GM04504 (cell line): ENCODE results near the gene ANTXR1.

Source experiments
- DNase-seq: peaks from one replicate; pipeline ENCODE4 v3.0.0-alpha.2; 2012; ENCODE audit warnings: low read depth

ANTXR1 gene

DNA sequence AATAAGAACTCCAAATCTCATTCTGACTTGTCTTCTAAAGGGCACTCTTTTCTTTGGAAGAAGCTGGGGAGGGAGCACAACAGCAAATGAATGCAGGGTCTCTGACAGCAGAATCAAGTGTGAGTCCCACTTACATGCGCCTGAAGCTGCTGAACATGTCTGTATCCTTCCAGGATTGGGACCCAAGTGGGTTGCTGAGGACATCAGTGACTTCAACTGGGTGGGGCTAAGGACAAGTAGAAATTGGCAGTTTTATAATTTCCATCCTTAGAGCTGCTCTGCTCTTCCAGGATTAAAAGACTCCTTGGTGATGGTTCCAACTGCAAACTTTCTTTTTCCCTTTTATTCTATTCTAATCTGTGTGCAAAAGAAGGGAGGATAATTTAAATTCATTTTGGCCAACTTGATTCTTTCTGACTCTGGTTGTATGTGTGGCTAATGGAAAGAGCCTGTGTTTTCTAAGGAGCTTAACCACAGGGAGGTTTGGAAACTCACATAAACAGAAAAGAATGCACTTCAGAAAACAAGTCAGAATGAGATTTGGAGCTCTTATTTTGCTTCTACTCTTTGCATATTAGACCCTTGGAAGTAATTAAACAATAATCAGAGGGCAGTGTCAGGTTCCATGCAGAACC, 20.6 kb downstream of the ANTXR1 start:
- DNase-seq, result no peak

GRCh38 chr2:69034122-69034521, 21.1 kb downstream of the ANTXR1 start:
- no peak for DNase-seq

DNA sequence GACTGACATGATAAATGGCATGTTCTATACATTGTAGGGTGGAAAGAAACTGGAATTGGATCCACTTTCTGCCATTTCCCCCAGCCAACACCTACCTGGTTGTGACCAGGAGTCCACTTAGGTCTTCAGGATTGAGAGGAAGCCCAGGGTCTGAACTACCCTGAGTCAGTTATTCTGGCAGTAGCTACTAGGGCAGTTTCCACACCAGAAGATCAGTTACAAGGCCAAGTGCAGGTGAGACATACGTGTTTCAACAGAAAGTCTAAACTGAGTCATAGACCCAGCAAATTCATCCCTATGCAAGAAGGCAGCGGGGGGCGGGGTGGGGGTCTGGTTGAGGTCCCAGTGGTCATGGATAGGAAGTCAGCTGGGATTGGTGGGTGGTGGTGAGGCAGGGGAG, 21.9 kb downstream of the ANTXR1 start:
- no peak for DNase-seq

DNA sequence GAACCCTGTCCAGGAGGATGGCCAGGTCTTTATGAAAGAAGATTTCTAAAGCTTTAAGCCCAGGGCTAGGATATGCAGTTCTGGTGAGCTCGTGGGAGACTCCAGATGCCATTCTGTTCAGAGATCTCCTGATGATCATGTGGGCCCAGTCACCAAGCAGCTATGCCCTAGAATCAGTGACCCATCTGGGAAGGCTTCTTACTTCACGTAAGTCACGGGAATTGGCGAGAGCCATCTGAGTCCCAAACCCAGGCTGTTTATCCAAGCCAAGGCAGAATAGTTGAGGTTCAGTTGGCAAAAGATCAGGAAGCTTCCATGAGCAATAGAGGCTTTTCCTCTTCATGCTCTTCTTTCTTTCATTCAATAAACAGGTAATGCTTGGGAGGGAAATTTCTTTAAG, 23.9 kb downstream of the ANTXR1 start:
- no peak for DNase-seq

- DNase-seq, result no peak
Measured at GRCh38 chr2:69041214-69041613, 28.2 kb downstream of the ANTXR1 start.

DNA sequence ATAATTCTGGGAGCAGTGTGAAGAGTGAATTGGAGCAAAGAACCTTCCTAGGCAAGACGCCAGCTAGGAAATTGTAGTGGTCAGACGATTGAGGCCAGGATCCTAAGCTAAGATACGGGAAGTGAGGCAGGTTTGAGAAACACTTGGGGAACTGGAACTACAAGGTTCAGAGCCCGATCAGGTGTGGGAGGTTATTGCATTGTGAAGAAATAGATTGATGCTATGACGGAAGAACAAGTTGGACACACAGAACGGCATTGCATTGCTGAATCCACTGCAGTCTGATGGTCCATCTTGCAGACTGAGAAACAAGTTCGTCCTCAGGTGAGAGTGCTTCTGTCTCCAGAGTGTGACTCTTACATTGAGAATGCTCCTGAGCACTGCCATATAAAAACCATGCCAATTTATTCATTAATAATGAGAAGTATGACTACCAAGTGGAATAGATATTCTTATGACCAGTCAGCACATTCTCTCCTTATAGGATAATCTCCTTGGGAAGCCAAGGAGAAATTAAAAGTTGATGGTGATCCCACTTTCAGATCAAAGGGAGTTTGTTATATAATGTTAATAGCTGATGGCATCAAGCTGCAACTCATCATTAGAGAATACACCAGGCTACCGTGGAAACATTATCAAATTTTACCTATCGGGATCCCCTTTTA, 30.9 kb downstream of the ANTXR1 start:
- no peak for DNase-seq

- no peak for DNase-seq
Measured at GRCh38 chr2:69046221-69046662, 33.3 kb downstream of the ANTXR1 start.

GRCh38 chr2:69047625-69048145, 34.7 kb downstream of the ANTXR1 start:
- DNase-seq, result no peak

- no peak for DNase-seq
Measured at GRCh38 chr2:69050802-69051201, 37.8 kb downstream of the ANTXR1 start.

GRCh38 chr2:69053416-69053965, 40.5 kb downstream of the ANTXR1 start:
- no peak for DNase-seq

- no peak for DNase-seq
Measured at GRCh38 chr2:69054431-69054830, 41.5 kb downstream of the ANTXR1 start.

GRCh38 chr2:69055688-69056470, 42.9 kb downstream of the ANTXR1 start:
- DNase-seq, result no peak

- DNase-seq, result no peak
Measured at GRCh38 chr2:69057660-69058059, 44.7 kb downstream of the ANTXR1 start.

DNA sequence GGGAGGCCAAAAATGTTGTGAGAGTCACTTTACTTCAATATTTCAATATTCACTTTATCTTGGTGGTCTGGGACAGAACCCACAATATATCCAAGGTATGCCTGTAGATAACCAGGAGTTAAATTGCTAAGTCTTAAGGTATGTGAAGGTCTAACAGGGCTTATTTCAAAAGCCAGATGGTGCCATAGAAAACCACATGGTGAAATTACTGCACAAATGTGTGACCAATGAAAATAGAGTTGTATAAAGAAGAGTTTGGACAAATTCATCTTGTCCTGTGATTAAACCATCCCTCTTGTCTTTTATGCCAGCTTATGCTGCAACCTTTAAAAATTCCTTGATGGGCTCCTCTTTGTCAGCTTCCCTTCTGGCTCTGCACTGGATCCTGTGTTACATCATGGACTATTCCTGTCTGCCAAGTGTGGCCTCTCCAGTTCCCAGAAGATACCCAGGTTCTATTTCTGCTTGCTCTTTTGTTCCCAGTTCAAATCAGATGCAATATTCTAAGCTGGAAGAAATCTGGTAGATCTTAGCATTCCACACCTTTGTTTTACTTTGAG, 46.8 kb downstream of the ANTXR1 start:
- DNase-seq, result no peak

- DNase-seq, result no peak
Measured at GRCh38 chr2:69060938-69061501, 48.0 kb downstream of the ANTXR1 start.

DNA sequence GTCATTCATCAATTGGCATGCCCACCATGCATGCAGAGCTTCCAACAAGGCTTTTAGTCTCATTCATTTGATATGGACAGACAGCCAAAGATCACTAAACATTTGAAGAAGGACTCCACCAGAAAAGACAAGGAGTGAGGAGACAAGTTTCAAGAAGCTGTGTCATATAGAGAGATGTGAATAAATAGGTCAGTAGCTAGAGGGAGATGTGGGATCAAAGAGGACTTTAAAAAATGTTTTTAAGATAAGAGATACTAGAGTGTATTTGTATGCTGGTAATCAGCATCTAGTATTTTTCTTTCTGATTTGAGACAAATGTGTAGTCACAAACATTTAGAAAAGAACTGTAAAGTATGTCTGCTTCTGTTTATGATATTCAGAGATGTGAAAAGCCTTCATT, 48.5 kb downstream of the ANTXR1 start:
- no peak for DNase-seq

- DNase-seq, result no peak
Measured at GRCh38 chr2:69062307-69062962, 49.5 kb downstream of the ANTXR1 start.

DNA sequence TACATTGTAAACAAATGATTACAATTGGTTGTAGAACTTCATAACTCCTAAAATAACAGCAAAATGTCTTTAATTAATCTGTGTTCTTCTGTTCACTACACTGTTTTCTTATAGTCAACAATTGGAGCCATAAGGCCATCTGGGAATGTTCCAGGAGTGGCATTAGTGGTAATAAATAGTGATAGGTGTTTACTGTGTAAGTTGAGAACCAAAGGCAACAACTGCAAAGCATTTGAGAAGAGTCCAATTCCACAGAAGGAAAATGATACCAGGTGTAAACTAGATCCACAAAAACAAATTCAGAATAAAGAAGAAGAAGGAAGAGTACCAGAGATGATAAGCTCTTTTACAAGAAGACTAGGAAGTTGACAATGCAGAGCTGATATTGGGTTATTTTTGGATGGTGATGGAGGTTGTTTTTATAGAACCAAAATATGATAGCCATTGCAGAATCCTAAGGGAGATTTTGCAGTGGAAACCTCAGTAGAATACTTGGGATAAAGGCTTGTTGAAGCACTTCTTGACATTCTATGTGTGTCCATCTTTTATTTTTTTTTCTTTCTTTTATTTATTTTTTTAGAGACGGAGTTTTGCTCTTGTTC, 52.9 kb downstream of the ANTXR1 start:
- DNase-seq, result no peak

DNA sequence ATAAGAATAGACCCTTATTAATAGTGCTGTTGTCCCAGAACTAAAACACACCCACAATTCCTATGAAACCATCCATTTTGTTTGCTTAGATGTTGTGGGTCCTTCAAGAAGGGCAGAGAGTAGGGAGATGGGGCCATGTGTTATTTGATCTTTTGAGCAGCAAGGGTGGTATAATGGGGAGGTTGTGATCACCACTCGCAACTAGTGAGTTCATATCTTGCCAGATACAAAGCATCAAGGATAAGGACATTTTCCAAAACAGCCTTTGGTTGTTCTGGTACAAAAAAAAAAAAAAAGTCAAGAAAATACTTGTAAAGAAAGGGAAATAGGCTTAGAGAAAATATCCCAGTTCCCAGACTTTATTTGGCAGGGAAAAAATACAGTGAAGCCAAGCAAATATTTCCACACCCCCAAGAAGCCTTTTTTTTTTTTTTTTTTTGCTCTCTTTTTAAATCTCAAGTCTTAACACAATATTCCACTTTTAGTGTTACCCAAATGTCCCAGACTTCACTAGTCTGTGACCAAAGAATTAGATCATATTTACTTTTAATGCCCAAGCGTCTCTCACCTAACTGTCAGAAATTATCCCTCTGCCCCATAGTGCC, 54.1 kb downstream of the ANTXR1 start:
- no peak for DNase-seq

DNA sequence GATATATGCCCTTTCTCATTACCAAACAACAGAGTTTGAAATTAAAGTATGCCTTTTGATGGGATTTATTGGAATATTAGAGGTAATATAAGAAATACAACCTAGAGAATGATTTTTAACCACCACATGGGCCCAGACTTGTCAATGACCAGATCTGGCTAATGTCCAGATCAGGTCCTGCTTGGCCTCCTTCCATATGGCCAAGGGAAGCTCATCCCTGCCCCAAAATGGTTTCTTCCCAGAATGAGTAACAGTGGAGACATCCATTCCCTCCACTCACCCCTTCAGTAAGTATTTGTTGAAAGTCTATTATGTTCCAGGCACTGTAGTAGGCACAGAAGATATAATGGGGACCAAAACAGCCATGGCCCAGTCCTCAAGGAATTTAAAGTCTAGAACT, 54.9 kb downstream of the ANTXR1 start:
- no peak for DNase-seq

DNA sequence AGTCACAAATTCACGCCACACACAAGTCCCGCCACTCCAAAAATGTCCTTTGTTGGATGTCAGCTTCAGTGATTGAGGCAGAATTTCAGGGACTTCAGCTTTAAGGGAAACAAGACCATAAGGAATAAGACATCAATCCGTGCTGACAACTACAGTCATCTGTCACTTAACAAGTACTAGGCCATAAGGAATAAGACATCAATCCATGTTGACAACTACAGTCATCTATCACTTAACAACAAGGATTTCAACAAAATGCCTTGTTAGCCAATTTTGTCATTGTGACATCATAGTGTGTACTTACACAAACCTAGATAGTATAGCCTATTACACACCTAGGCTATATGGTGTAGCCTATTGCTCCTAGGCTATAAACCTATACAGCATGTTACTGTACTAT, 58.0 kb downstream of the ANTXR1 start:
- DNase-seq, result no peak
